ENCODE measurements around the gene CYP27B1.
"Not testable (repeated sequence)": the region's sequence is repeated elsewhere in the genome, so short reads cannot be mapped to it uniquely, and the experiment has no call there.

CYP27B1 gene

GRCh38 chr12:57783466-57783801 lies 16.6 kb upstream of the CYP27B1 start:
- no peak for DNase-seq

GRCh38 chr12:57782608-57783465 lies 16.0 kb upstream of the CYP27B1 start, which contains the start of gene TSFM:
TSFM (plus strand) TSS chr12:57782787; CDS start chr12:57782802, 15 bp downstream.
- peak; percentile 58 for DNase-seq

GRCh38 chr12:57782243-57782607 lies 15.3 kb upstream of the CYP27B1 start:
- DNase-seq, result no peak

- no peak for DNase-seq
Observed at GRCh38 chr12:57781801-57782200, 14.9 kb upstream of the CYP27B1 start.

GRCh38 chr12:57781244-57781643 lies 14.4 kb upstream of the CYP27B1 start:
- DNase-seq, result no peak

- DNase-seq, result no peak
Observed at GRCh38 chr12:57780284-57780897, 13.5 kb upstream of the CYP27B1 start.

GRCh38 chr12:57779736-57780135 lies 12.9 kb upstream of the CYP27B1 start:
- no peak for DNase-seq

- DNase-seq, result no peak
Observed at GRCh38 chr12:57777911-57778310, 11.0 kb upstream of the CYP27B1 start.

- no peak for DNase-seq
Observed at GRCh38 chr12:57777367-57777766, 10.5 kb upstream of the CYP27B1 start.

GRCh38 chr12:57776247-57776587 lies 9.3 kb upstream of the CYP27B1 start:
- no peak for DNase-seq

- no peak for DNase-seq
Observed at GRCh38 chr12:57775563-57776246, 8.8 kb upstream of the CYP27B1 start.

- DNase-seq, result no peak
Observed at GRCh38 chr12:57775044-57775443, 8.2 kb upstream of the CYP27B1 start.

- not testable (repeated sequence) for DNase-seq
Observed at GRCh38 chr12:57774634-57775033, 7.8 kb upstream of the CYP27B1 start.

- peak; percentile 24 for DNase-seq
Observed at GRCh38 chr12:57772429-57773322, 5.8 kb upstream of the CYP27B1 start, which contains the start of gene EEF1AKMT3. EEF1AKMT3 (plus strand) TSS chr12:57772614; CDS start chr12:57772725, 111 bp downstream.

GRCh38 chr12:57771873-57772428 lies 5.1 kb upstream of the CYP27B1 start, which contains the start of gene METTL1:
METTL1 (minus strand) TSS chr12:57772105; CDS start chr12:57772083, 22 bp downstream.
- DNase-seq, result peak; percentile 73

GRCh38 chr12:57771236-57771872 lies 4.5 kb upstream of the CYP27B1 start:
- DNase-seq, result peak; percentile 73

GRCh38 chr12:57770734-57771133 lies 3.9 kb upstream of the CYP27B1 start:
- DNase-seq, result no peak

- no peak for DNase-seq
Observed at GRCh38 chr12:57769594-57769993, 2.7 kb upstream of the CYP27B1 start.

GRCh38 chr12:57767876-57768275 lies 998 bp upstream of the CYP27B1 start:
- DNase-seq, result no peak

GRCh38 chr12:57767305-57767698 lies 424 bp upstream of the CYP27B1 start:
- DNase-seq, result no peak

- no peak for DNase-seq
Observed at GRCh38 chr12:57765698-57766463, 997 bp downstream of the CYP27B1 start.

All from DMS79 treated with DMSO at 0.1 percent for 48 hours (cell line).